Mesothelial cell of epicardium (in vitro differentiated cells): ENCODE data around the gene DTNB. TPM values are rescaled to one million over a fixed set of nuclear protein-coding genes. Genes with fewer than 3 reads are reported as not detected.

Experiments
- DNase-seq, 2 experiments: peaks; one replicate each; pipeline ENCODE4 v3.0.0; 2021; ENCODE audit warnings: low spot score in 2 of 2; ENCODE audit not compliant: unreplicated experiment in 2 of 2
- H3K27ac Mint-ChIP-seq: 2 replicates; pipeline ENCODE4 v1.8.0; 2021; ENCODE audit warnings: mixed read lengths
- H3K27me3 Mint-ChIP-seq: 2 replicates; pipeline ENCODE4 v1.8.0; 2021; ENCODE audit warnings: low read depth, mixed read lengths
- H3K36me3 Mint-ChIP-seq: 2 replicates; pipeline ENCODE4 v1.8.0; 2021; ENCODE audit warnings: mixed read lengths
- H3K4me1 Mint-ChIP-seq: 2 replicates; pipeline ENCODE4 v1.8.0; 2021; ENCODE audit warnings: mixed read lengths
- H3K4me3 Mint-ChIP-seq: 2 replicates; pipeline ENCODE4 v1.8.0; 2021; ENCODE audit warnings: mild to moderate bottlenecking, moderate library complexity, mixed read lengths
- H3K9me3 Mint-ChIP-seq: 2 replicates; pipeline ENCODE4 v1.8.0; 2021; ENCODE audit warnings: mixed read lengths
- total RNA-seq: library from RNA; stranded (reverse); gene quantifications from 3 replicates; pipeline ENCODE4 v1.2.1, GENCODE V29; 2021
- TF ChIP-seq, protein P1 (sequence below): fragments of 200-600 bp; sonication (generic); IDR thresholded peaks from one replicate; pipeline ENCODE4 v1.5.0; 2021; ENCODE audit warnings: antibody characterized with exemption; ENCODE audit not compliant: unreplicated experiment

Gene DTNB
- total RNA-seq, 1 donor from 2014 or later, result 36.3 TPM

DNA sequence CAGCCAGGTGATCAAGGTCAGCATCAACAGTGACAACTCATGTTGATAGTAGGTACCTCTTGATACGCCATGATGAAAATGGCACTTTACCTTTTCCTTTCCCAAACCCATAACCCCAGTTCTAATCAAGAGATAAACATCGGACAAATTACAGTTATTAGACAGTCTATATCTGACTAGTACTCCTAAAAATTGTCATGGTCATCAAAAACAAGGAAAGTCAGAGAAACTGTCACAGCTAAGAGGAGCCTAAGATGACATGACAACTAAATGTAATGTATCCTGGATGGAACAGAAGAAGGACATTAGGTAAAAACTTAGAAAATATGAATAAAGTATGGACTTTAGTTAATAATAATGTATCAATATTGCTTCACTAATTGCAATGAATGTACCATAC is 234.6 kb downstream of the DTNB start:
- Mint-ChIP-seq H3K36me3 (peaks cover 10% of the 10 kb centered on the region), H3K9me3 (peaks cover 8% of the 10 kb centered on the region), H3K4me1 (peaks cover 5% of the 10 kb centered on the region), H3K27me3 (no peaks in the 10 kb centered on the region), H3K4me3 (no peak overlapping the region), H3K27ac (no peak overlapping the region)
- TF ChIP-seq, protein P1, sequence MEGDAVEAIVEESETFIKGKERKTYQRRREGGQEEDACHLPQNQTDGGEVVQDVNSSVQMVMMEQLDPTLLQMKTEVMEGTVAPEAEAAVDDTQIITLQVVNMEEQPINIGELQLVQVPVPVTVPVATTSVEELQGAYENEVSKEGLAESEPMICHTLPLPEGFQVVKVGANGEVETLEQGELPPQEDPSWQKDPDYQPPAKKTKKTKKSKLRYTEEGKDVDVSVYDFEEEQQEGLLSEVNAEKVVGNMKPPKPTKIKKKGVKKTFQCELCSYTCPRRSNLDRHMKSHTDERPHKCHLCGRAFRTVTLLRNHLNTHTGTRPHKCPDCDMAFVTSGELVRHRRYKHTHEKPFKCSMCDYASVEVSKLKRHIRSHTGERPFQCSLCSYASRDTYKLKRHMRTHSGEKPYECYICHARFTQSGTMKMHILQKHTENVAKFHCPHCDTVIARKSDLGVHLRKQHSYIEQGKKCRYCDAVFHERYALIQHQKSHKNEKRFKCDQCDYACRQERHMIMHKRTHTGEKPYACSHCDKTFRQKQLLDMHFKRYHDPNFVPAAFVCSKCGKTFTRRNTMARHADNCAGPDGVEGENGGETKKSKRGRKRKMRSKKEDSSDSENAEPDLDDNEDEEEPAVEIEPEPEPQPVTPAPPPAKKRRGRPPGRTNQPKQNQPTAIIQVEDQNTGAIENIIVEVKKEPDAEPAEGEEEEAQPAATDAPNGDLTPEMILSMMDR, result no peak
- DNase-seq, result no peak

DNA sequence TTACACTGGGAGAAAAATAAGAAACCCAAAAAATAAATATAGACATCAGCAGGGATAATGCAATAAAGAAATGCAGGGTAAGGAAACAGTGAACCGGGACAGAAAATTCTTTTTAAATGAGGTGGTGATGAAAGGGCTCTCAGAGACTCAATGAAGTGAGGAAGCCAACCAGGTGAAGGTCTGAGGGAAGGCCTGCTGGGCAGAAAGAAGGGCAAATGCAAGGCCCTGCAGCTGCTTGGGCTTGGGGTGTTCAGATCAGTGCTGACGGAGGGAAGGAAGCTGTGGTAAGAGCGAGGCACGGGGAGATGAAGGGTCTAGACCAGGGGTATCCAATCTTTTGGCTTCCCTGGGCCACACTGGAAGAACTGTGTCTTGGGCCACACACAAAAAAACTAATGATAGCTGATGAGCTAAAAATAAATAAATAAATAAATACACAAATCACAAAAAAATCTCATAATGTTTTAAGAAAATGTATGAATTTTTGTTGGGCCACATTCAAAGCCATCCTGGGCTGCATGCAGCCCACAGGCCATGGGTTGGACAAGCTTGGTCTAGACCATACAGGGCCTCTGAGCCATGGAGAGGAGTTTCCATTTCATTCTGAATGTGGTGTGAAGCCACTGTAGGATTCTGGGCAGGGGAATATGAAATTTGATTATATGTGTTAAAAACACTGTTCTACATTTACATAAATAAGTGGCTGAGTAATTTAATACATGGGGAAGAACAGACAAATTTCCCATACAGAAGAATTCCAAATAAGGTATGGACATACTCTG is 235.3 kb downstream of the DTNB start:
- TF ChIP-seq, protein P1, result no peak
- peaks cover 8% of the 10 kb centered on the region for H3K9me3 Mint-ChIP-seq
- peaks cover 5% of the 10 kb centered on the region for H3K4me1 Mint-ChIP-seq
- H3K4me3 Mint-ChIP-seq, result no peak overlapping the region
- no peaks in the 10 kb centered on the region for H3K27me3 Mint-ChIP-seq
- H3K36me3 Mint-ChIP-seq, result peaks cover 15% of the 10 kb centered on the region
- DNase-seq, result no peak
- no peak overlapping the region for H3K27ac Mint-ChIP-seq

- DNase-seq, result no peak
- Mint-ChIP-seq H3K9me3 (peaks cover 8% of the 10 kb centered on the region), H3K4me1 (no peaks in the 10 kb centered on the region), H3K27ac (no peak overlapping the region), H3K4me3 (no peak overlapping the region), H3K36me3 (peaks cover 17% of the 10 kb centered on the region), H3K27me3 (no peaks in the 10 kb centered on the region)
- TF ChIP-seq, protein P1, result no peak
Observed at GRCh38 chr2:25435421-25435820, 238.0 kb downstream of the DTNB start.

- TF ChIP-seq, protein P1, result no peak
- Mint-ChIP-seq H3K27me3 (no peaks in the 10 kb centered on the region), H3K27ac (no peak overlapping the region), H3K36me3 (peaks cover 25% of the 10 kb centered on the region), H3K9me3 (peaks cover 8% of the 10 kb centered on the region), H3K4me3 (no peak overlapping the region), H3K4me1 (no peaks in the 10 kb centered on the region)
- DNase-seq, result no peak
Observed at GRCh38 chr2:25431604-25432003, 241.8 kb downstream of the DTNB start.

DNA sequence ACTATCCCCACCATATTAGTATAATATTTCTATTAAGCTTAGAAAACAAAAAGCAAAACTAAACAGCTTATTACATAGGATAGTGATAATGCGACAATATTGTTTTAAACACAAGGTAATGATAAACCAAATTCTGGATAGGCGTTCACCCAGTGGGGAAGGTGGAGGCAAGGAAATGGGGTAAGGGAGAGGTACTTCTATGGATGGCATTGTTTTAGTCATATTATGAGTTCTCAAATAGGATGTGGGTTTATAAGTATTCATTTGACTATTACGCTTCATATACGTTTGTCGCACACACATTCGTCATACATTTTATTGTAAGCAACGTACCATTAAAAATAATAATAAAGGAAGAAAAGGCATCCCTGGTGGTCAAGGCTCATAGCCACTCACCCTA is 242.8 kb downstream of the DTNB start:
- peaks cover 4% of the 10 kb centered on the region for H3K9me3 Mint-ChIP-seq

More for the DNA sequence above, 242.8 kb downstream of the DTNB start:
- no peak overlapping the region for H3K27ac Mint-ChIP-seq
- TF ChIP-seq, protein P1, result no peak
- no peak for DNase-seq
- no peak overlapping the region for H3K4me3 Mint-ChIP-seq
- no peaks in the 10 kb centered on the region for H3K4me1 Mint-ChIP-seq
- no peaks in the 10 kb centered on the region for H3K27me3 Mint-ChIP-seq
- H3K36me3 Mint-ChIP-seq, result peaks cover 22% of the 10 kb centered on the region
